ENCODE measurements around the gene C4B. TPM values are rescaled to one million over a fixed set of nuclear protein-coding genes. Genes with fewer than 3 reads are reported as not detected.
A peak's percentile ranks its signal among the peaks of the same experiment; 100 is the strongest.

C4B gene
- total and polyA plus RNA-seq, 9 of the 15 experiments (the other 6 are each of a cell fraction or from before 2014, with no cell fraction given): 0.32 to 8.8 (median 5.4) TPM

DNA sequence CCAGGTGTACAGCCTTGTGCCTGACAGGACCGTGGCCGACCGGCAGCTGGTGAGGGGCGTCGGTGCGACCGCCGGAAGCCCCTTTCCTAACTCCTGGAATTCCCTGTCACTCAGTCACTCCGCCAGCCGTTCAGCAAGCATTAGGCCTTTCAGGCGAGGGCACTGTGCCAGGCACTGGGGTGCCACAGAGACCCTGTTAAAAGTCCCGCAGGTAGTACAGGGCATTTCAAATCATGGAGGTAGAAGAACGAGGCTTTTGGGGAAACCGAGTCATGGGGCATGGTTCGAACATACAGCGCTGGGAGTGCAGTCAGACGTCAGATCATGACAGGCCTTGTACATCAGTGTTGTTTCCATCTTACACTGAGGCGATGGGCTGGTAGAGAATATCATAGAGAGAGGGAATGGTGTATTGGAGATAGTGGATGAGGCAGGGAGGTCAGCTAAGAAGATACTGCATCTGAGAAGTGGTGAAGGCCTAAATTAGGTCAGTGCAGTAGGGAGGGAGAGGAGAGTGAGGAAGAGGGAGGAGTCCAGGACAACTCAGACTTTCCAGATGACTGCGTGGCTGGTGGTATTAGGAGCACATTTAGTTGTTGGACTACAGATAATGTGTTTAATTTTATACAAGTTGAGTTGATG, 41.8 kb upstream of the C4B start (continued):
- TF ChIP-seq, protein P1, sequence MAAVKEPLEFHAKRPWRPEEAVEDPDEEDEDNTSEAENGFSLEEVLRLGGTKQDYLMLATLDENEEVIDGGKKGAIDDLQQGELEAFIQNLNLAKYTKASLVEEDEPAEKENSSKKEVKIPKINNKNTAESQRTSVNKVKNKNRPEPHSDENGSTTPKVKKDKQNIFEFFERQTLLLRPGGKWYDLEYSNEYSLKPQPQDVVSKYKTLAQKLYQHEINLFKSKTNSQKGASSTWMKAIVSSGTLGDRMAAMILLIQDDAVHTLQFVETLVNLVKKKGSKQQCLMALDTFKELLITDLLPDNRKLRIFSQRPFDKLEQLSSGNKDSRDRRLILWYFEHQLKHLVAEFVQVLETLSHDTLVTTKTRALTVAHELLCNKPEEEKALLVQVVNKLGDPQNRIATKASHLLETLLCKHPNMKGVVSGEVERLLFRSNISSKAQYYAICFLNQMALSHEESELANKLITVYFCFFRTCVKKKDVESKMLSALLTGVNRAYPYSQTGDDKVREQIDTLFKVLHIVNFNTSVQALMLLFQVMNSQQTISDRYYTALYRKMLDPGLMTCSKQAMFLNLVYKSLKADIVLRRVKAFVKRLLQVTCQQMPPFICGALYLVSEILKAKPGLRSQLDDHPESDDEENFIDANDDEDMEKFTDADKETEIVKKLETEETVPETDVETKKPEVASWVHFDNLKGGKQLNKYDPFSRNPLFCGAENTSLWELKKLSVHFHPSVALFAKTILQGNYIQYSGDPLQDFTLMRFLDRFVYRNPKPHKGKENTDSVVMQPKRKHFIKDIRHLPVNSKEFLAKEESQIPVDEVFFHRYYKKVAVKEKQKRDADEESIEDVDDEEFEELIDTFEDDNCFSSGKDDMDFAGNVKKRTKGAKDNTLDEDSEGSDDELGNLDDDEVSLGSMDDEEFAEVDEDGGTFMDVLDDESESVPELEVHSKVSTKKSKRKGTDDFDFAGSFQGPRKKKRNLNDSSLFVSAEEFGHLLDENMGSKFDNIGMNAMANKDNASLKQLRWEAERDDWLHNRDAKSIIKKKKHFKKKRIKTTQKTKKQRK (IDR thresholded peaks at IDR 0.05; ENCODE audit: borderline replicate concordance, low read depth, low read length): no peak
- TF ChIP-seq, protein P2, sequence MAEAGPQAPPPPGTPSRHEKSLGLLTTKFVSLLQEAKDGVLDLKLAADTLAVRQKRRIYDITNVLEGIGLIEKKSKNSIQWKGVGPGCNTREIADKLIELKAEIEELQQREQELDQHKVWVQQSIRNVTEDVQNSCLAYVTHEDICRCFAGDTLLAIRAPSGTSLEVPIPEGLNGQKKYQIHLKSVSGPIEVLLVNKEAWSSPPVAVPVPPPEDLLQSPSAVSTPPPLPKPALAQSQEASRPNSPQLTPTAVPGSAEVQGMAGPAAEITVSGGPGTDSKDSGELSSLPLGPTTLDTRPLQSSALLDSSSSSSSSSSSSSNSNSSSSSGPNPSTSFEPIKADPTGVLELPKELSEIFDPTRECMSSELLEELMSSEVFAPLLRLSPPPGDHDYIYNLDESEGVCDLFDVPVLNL (CRISPR knock-in tag; IDR thresholded peaks at IDR 0.05; ENCODE audit: low read depth): no peak
- TF ChIP-seq ZKSCAN1 (IDR thresholded peaks at IDR 0.05; ENCODE audit: low read depth, low read length) (no peak), CBX1 (IDR thresholded peaks at IDR 0.05; ENCODE audit: low read depth) (no peak; the same call in 1 of the 2 replicates), ZNF384 (IDR thresholded peaks at IDR 0.05; ENCODE audit: low read depth, low read length) (no peak), ZNF184 (CRISPR knock-in tag; IDR thresholded peaks at IDR 0.05) (no peak), ARNT (IDR thresholded peaks at IDR 0.05) (peak; percentile 24 to 51; a peak in 2 of 4 replicates), XRCC4 (IDR thresholded peaks at IDR 0.05; ENCODE audit: extremely low read depth, insufficient read depth, insufficient read length) (no peak), TARDBP (IDR thresholded peaks at IDR 0.05) (no peak), ZC3H4 (CRISPR knock-in tag; IDR thresholded peaks at IDR 0.05; ENCODE audit: borderline replicate concordance) (peak; percentile 74; the same call in 1 of the 2 replicates), ZBTB1 (CRISPR knock-in tag; IDR thresholded peaks at IDR 0.05; ENCODE audit: borderline replicate concordance, low read depth) (peak; percentile 36), PHF8 (IDR thresholded peaks at IDR 0.05; ENCODE audit: borderline replicate concordance, low read length) (0 out of 2 replicates have a peak, but pooled peaks have one; percentile 54), MCM2 (IDR thresholded peaks at IDR 0.05; ENCODE audit: low read depth) (no peak), CEBPB (tag; IDR thresholded peaks at IDR 0.05) (no peak), PHF21A (IDR thresholded peaks at IDR 0.05; ENCODE audit: borderline replicate concordance, low read depth) (no peak), SNIP1 (IDR thresholded peaks at IDR 0.05; ENCODE audit: low read depth) (no peak)
- TF ChIP-seq, protein P3, sequence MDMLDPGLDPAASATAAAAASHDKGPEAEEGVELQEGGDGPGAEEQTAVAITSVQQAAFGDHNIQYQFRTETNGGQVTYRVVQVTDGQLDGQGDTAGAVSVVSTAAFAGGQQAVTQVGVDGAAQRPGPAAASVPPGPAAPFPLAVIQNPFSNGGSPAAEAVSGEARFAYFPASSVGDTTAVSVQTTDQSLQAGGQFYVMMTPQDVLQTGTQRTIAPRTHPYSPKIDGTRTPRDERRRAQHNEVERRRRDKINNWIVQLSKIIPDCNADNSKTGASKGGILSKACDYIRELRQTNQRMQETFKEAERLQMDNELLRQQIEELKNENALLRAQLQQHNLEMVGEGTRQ (CRISPR knock-in tag; IDR thresholded peaks at IDR 0.05): no peak
- TF ChIP-seq, protein P4, sequence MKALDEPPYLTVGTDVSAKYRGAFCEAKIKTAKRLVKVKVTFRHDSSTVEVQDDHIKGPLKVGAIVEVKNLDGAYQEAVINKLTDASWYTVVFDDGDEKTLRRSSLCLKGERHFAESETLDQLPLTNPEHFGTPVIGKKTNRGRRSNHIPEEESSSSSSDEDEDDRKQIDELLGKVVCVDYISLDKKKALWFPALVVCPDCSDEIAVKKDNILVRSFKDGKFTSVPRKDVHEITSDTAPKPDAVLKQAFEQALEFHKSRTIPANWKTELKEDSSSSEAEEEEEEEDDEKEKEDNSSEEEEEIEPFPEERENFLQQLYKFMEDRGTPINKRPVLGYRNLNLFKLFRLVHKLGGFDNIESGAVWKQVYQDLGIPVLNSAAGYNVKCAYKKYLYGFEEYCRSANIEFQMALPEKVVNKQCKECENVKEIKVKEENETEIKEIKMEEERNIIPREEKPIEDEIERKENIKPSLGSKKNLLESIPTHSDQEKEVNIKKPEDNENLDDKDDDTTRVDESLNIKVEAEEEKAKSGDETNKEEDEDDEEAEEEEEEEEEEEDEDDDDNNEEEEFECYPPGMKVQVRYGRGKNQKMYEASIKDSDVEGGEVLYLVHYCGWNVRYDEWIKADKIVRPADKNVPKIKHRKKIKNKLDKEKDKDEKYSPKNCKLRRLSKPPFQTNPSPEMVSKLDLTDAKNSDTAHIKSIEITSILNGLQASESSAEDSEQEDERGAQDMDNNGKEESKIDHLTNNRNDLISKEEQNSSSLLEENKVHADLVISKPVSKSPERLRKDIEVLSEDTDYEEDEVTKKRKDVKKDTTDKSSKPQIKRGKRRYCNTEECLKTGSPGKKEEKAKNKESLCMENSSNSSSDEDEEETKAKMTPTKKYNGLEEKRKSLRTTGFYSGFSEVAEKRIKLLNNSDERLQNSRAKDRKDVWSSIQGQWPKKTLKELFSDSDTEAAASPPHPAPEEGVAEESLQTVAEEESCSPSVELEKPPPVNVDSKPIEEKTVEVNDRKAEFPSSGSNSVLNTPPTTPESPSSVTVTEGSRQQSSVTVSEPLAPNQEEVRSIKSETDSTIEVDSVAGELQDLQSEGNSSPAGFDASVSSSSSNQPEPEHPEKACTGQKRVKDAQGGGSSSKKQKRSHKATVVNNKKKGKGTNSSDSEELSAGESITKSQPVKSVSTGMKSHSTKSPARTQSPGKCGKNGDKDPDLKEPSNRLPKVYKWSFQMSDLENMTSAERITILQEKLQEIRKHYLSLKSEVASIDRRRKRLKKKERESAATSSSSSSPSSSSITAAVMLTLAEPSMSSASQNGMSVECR (CRISPR knock-in tag; IDR thresholded peaks at IDR 0.05): no peak

Measured in K562 (cell line).